ENCODE results near the gene CRISPLD2.

CRISPLD2 gene

DNA sequence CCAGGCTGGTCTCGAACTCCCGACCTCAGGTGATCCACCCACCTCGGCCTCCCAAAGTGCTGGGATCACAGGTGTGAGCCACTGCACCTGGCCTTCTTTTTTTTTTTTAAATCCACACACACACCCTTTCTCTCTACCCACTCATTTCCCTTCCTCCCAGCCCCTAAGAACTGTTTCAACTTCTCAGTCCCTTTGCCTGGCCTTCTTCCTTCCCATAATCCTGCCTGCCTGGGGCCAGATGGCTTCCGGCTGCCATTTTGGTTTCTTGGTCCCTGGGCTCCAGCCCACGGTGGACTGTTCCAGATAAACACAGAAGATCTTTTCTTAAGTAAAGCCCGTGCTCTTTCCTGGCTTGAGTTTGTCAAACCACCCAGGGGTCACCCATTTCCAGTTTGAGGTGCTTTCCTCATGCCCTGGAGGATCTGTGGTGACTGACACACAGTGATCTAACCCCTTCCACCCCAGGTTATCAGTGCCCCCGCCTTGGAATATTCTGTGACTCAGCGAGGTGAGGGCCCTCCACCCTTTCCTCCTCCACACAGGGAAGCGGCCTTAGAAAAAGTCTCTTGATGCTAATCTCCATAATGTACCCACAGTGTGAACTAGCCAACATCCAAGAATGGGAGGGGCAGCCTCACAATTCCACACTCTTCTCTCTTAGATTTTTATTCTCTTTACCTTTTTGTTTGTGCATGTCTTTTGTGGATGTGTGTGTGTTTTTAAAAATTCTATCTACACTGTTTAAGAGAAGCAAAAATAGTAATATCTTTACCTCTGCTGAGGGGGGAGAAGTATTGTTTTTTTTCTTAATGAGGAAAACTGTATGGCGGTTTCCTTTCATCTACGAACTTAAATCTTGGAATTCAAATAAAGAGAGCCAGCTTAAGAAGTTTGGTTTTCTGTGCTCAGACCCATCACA is 60.0 kb downstream of the CRISPLD2 start:
- DNase-seq (ENCODE audit: insufficient read length, low spot score), result peak; percentile 64
- no peak for FAIRE-seq

DNA sequence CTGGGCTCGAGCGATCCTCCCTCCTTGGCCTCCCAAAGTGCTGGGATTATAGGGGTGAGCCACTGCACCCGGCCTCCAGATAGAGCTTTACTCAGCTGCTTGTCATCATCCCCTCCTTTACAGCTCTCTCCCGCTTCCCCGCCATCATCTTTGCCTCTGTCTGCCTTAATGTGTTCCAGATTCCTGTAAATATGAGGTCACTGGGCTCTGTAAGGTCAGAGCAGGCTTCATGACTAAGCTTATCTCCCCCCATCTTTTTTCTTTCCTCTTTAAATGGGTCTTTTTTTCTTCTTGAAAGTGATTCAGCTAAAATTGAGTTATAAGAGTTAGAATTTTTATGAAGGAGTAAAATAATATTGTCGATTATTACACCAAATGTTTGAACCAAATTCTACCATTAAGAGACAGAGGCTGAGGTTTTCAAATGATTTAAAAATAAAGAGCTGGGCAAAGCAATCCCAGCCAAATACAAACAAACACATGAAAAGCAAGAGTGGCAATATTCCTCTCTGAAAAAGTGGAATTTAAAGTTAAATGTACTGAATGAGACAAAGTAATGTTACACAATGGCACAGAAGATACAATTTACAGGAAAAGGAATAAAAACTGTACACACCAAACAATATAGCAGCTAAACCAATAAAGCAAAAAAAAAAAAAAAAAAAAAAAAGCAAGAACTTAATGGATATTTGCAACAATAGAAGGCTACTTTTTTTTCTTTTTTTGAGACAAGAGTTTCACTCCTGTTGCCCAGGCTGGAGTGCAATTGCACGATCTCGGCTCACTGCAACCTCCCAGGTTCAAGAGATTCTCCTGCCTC is 62.1 kb downstream of the CRISPLD2 start:
- DNase-seq (ENCODE audit: insufficient read length, low spot score), result peak; percentile 88
- FAIRE-seq, result no peak

DNA sequence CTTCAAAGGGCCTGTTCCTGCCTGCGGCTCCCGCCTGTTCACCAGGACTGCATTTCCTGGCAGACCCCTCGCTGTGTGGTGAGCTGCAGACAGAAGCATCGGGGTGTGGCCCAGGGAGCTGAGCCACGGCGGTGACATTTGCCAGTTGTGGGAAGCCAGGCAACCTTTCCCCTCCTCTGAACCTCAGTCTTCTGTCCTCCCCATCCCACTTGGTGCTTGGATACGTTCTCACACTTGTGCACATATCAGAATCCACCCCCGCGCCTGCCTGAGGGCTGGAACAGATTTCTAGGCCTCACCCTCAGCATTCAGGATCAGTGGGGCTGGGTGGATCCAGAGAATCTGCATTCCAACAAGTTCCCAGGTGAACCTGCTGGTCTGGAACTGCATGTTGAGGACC is 63.5 kb downstream of the CRISPLD2 start:
- no peak for DNase-seq (ENCODE audit: insufficient read length, low spot score)
- peak; percentile 49 for FAIRE-seq

DNA sequence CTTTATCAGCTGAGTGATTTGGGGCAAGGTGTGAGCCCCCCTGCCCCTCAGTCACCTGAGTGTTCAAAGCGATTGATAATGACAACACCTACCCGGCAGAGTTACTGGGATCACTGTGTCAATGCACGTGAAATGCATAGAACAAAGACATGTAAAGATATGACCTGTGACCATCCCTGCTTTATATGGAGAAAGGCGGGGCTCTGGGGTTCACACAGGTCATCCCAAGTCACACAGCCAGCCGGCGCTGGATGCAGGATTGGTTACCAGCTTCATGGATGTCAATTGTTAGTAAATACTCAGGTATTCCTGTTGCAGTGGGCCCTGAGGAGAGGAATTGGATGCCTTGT is 64.4 kb downstream of the CRISPLD2 start:
- no peak for DNase-seq (ENCODE audit: insufficient read length, low spot score)
- no peak for FAIRE-seq

DNA sequence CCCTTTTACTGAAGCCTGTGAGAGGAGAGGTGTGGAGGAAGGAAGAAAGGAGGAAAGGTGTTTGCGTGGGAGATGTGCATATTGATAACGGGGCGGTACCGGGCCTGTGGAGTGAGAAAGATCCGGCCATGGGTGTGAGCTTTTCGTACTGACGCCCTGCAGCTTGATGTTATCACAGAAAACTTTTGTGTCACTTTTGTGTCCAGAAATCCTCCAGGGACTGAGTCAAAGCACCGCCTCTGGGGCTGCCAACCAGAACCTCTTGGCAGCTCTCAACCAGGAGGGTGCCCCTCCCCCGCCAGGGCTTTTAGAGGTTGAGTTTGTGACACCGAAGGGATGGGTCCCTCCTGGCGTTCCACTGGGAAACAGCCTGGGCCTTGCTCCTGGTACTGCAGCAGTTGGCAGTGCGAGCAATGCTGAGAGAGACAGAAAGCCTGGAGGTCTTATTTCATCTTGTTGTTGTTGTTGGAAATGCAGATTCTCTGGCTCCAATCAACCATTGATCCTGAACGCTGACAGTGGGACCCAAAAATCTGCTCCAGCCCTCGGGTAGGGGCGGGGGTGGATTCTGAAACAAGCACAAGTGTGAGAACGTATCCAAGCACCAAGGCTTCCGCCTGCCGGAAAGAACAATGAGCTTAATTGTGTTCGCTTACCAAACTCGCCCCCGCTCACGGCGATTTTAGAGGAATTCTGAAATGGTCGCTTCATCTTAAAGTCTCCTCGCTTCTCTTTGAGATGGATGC is 65.0 kb downstream of the CRISPLD2 start:
- no peak for FAIRE-seq
- DNase-seq (ENCODE audit: insufficient read length, low spot score), result no peak

DNA sequence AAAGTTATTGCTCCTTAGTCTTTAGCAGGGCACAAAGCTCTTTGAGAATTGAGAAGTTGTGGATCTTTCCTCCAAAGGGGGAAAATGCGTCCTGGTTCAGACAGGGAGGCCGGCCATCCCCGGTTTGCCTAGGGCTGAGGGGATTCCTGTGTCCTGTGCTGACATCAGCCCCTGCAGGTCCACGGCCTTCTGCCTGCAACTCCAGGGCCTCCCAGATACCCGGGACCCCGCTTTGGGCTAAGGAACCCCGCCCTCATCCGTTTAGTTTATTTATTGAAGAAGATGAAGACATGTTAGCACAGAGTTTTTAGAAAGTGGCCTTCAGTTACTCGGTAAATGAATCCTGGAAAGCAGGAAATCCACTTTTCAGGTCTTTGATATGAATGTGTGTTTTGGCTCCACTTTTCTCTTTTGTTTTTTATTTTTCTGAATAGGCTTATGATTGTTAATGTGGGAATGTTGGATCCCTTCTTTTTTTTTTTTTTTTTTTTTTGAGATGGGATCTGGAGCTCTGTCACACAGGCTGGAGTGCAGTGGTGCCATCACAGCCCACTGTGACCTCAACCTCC is 65.6 kb downstream of the CRISPLD2 start:
- DNase-seq (ENCODE audit: insufficient read length, low spot score) (no peak), FAIRE-seq (no peak)

DNA sequence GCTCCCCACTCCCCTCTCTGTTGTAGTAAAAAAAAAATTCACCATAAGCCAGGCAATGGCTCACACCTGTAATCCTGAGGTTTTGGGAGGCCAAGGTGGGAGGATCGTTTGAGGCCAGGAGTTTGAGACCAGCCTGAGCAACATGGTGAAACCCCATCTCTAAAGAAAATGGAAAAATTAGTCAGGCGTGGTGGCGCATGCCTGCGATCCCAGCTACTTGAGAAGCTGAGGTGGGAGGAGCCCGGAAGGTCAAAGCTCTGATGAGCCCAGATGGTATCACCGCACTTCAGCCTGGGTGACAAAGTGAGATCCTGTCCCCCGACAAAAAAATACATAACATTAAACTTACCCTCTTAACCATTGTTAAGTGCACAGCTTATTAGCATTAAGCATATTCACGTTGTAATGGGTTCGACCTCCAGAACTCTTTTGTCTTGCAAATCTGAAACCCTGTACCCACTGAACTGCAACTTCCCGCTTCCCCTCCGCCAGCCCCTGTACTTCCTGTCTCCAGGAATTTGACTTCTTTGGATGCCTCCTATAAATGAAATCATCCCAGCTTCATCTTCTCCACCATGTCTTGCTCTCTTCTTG is 66.8 kb downstream of the CRISPLD2 start:
- no peak for FAIRE-seq
- no peak for DNase-seq (ENCODE audit: insufficient read length, low spot score)

DNA sequence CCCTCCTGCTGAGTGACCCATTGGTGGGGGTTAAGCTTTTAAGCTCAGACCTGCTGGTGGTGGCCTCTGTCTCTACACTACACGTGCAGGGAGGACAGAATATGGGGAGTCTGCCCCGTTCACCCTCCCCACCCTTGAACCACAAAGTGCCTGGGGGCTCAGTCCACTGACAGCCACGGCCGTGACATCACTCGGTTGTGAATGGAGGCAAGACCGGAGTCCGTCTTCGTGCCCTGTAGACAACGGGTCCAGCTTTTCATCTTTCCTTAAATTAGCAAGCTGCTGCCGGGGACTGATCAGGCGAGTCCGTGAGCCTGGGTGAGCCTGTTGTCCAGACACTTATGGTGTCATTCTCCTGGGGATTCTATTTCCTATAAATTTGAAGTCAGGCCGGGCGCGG is 67.4 kb downstream of the CRISPLD2 start:
- no peak for DNase-seq (ENCODE audit: insufficient read length, low spot score)
- FAIRE-seq, result no peak

DNA sequence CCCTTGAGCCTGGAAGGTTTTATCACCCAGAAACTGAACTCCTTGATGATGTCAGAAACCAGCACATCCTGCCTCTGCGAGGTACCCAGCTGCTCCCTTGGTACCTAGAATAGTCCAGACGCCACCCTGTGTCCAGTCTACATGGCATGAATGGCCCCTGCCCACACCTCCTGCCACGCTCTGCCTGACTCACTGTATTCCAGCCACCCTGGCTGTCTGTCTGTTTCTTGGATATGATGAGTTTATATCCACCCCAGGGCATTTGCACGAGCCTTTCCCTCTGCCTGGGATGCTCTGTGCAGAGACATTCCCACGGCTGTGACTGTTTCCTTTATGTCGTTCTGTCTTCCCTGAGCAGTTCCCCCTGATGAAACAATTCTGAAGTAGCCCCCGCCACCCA is 68.7 kb downstream of the CRISPLD2 start:
- FAIRE-seq, result no peak
- DNase-seq (ENCODE audit: insufficient read length, low spot score), result peak; percentile 36

DNA sequence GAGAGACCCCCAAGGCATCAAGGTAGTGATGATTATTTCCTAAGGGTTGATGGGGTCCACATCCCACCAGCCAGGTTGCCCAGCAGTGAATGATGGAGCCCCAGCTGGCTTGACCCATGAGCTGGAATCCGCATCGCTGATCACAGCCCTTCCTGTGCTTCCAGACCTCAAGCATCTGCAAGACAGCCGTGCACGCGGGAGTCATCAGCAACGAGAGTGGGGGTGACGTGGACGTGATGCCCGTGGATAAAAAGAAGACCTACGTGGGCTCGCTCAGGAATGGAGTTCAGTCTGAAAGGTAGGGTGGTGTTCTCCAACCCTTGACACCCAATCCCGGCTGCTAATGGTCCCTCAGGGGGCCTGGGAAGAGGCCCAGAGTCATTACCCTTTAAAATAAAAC is 69.3 kb downstream of the CRISPLD2 start:
- FAIRE-seq (no peak), DNase-seq (ENCODE audit: insufficient read length, low spot score) (no peak)

DNA sequence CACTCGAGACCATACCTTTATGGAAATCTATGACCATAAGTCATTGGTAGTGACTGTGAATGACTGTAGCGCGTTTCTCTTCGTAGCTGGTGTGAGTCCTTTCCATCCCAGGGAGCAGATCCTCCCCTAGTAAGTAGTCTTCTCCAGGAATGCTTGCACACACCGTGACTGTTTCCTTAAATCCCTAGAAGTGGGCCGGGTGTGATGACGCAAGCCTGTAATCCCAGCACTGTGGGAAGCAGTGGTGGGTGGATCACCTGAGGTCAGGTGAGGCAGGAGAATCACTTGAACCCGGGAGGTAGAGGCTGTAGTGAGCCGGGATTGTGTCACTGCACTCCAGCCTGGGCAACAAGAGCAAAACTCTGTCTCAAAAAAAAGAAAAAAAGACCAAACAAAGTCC is 70.6 kb downstream of the CRISPLD2 start:
- no peak for FAIRE-seq

DNA sequence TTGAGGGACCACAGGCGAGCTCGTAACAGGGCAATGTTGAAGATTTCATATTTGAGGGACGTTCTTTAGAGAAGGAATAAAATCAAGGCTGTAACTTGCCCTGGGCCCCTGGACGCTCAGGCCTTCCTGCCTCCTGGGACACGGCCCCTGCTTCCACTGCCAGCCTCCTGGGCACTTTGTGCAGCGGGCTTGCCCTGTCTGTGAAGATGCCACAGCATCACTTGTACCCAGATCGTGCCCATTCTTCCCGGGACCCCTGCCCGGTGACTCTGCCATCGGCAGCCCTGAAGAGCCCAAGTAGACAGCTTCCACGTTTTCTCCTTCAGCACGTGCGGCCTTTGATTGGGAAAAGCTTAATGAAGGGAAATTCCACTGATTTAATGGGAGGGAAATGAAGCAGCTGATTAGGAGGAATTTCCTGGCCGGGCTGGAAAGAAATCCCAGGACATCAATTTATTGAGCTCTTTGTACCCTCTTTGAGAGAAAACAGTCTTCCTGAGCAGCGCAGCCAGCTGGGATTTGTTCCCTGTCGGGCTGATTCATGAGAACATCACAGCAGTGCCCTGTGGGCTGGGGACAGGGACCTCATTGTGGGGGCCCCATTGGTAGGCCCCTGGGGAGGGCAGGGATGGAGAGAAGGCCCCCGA is 71.5 kb downstream of the CRISPLD2 start:
- no peak for FAIRE-seq

More for the DNA sequence above, 70.6 kb downstream of the CRISPLD2 start:
- DNase-seq (ENCODE audit: insufficient read length, low spot score), result no peak

DNA sequence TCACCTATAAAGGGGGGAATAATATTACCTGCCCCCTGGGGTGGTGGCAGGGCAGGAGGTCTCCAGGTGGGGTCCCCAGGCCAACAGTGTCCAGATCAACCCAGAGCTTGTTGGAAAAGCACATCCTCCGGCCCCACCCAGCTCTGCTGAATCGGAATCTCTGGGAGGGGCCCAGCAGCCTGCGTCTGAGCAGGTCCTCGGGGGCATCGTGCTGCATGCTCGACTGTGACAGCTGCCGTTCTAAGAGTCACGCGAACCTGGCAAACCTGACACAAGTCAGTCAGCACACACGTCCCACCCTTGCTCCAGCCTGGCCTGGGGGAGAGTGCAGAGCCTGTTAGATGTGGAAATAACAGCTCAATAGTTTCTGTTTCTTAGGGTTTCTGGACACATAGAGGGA is 72.3 kb downstream of the CRISPLD2 start:
- DNase-seq (ENCODE audit: insufficient read length, low spot score) (no peak), FAIRE-seq (no peak)

More for the DNA sequence above, 71.5 kb downstream of the CRISPLD2 start:
- no peak for DNase-seq (ENCODE audit: insufficient read length, low spot score)

DNA sequence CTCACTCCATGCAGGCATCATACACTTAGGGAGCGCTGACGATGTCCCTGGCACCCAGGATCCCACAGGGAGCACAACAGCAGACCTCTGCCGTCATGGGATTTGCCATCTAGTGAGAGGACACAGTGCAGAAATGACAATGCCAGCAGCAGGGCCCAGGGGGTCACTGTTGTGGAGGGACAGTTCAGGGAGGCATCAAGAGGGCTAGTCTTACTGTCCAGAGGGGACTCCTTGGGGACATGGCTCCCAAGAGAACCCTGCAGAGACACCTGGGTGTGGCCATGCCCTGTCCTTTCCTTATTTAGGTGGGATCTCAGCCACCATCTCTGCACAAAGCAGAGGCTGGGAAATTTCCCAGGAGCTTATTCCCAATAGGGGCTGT is 73.7 kb downstream of the CRISPLD2 start:
- DNase-seq (ENCODE audit: insufficient read length, low spot score) (no peak), FAIRE-seq (no peak)

DNA sequence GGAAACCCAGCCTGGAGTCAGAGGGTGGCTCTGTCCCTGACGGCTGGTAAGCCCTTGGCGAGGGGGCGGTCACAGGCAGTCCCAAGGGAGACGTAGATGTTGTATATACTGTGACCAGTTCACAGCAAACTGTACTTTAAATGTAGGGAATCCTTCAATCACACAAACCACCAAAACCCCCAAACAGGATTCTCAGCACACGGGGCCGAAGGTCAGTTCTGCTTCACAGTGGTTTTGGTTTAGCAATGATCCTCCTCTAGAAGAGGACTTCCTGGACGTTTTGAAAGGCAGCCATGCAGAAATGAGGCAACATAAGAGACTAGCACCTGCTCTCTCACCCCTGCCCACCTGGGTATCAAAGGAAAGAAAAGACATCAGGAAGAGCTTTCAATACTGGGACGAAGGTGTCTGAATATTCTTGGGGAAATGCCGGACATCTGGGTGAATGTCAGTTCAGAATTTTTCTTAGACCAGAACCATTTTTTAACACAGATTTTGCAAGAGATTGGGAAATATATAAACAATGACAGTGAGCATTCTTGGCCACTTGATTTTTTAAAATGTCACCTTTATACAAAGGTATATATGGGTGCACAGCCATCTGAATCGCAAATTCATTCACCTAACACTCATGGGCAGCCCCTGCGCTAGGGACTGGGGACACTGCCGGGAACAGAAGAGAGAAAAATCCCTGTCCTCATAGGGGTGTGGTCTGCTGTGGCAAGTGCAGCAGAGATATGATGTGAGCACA is 74.2 kb downstream of the CRISPLD2 start:
- DNase-seq (ENCODE audit: insufficient read length, low spot score), result no peak

DNA sequence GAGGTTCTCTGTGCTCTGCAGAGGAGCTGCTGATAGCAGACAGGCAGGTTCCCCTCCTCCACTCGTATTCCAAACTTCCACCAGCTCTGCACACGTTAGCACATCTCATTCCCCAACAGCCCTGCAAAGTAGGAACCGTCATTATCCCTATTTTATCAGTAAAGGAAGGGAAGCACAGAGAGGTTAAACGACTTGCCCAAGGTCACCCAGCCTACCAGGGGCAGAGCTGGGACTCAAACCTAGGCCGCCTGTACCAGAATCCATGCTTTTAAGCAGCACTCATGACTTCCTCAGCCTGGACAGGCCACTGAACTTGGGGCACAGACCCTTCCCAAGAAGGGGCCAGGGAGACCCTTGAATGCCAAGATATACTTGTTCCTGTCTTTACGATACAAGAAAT is 75.2 kb downstream of the CRISPLD2 start:
- FAIRE-seq (no peak), DNase-seq (ENCODE audit: insufficient read length, low spot score) (no peak)

More for the DNA sequence above, 74.2 kb downstream of the CRISPLD2 start:
- FAIRE-seq, result no peak

DNA sequence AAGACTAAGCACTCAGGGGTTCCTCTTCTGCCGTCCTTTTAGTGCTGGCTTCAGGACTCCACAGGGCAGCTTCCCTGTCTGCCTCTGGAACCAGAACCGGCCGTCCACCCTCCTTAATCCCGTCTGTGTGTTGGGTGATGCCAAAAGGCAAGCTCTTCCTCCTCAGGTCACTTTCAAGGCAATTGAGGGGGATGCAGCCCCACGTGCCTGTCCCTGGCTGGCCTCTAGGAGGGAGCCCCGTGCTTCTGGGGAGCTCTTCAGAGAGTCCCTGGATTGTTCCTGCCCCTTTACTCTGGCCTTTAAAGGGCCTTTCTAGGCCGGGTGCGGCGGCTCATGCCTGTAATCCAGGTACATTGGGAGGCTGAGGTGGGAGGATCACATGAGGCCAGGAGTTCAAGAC is 77.1 kb downstream of the CRISPLD2 start:
- FAIRE-seq, result no peak
- no peak for DNase-seq (ENCODE audit: insufficient read length, low spot score)

DNA sequence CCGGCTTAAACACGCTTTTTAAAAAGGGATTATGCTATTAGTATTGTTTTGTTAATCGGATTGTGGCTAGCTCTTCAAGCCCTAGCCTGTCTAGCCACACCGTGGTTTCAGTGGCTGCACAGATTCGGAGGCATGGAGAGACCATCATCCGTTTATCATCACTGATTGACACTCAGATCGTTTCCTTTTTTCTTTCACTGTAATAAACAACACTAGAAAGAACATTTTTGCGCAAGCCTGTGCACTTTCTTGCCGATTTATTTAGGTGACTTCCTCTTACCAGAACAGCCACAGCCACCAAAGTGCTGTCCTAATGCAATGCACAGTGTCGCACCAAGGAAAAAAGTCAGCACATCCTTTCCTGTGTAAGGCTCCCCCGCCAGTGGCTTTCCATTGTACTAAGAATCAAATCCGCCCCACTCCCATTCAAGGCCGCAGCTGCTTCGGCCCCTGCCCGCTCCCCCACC is 78.2 kb downstream of the CRISPLD2 start:
- no peak for DNase-seq (ENCODE audit: insufficient read length, low spot score)
- peak; percentile 40 for FAIRE-seq

DNA sequence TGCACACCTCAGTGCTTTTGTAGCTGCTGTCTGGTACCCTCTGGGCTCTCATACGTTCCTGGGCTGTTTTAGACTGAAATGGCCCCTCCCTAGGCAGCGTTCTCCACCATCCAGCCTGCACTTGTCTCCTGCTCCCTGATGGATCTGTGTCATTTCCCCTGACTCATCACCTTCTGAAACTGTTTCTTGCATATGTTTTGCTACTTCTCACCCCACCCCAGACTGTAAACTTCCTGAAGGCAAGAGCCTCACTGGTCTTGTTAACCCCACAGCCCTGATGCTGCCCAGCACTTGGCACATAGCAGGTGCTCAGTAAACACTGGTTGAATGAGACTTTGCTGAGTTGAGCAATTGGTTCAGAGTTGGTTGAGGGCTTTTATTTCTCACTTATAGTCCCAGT is 78.7 kb downstream of the CRISPLD2 start:
- DNase-seq (ENCODE audit: insufficient read length, low spot score), result no peak
- FAIRE-seq, result peak; percentile 84

Measured in HTR-8/SVneo (cell line).